H1 (cell line): ENCODE results near the gene TAGLN2. TPM values are rescaled to one million over a fixed set of nuclear protein-coding genes. Genes with fewer than 3 reads are reported as not detected.

ENCODE experiments used
- CTCF ChIA-PET: fragments of 300-600 bp; sonication (Branson Sonifier 250); formaldehyde crosslinking; loops from one replicate; lab custom pipeline; 2021; ENCODE audit not compliant: partially characterized antibody; lab: Charles Lee
- POLR2A ChIA-PET: fragments of 300-600 bp; sonication (Branson Sonifier 250); formaldehyde crosslinking; loops from one replicate; lab custom pipeline; 2021; ENCODE audit warnings: inconsistent platforms; ENCODE audit not compliant: partially characterized antibody; lab: Charles Lee
- DNase-seq, 2 experiments: peaks; one replicate each; pipeline versions ENCODE4 v3.0.0 to v3.0.0-alpha.2; 2010 to 2022; ENCODE audit warnings: low spot score in 2 of 2, low read depth in 1 of 2, mixed read lengths in 1 of 2
- FAIRE-seq: peaks from 2 replicates; lab custom pipeline; 2011; peaks lifted over from hg19 to GRCh38; lab: Jason Lieb, UNC
- H2AFZ ChIP-seq: 2 replicates; pipeline ENCODE4 v1.8.1; 2012; ENCODE audit warnings: low read length, inconsistent platforms
- H2AK5ac ChIP-seq: 2 replicates; pipeline ENCODE4 v1.6.1; 2013; ENCODE audit warnings: low read depth, low read length
- H2BK120ac ChIP-seq: replicated peaks from 2 replicates; pipeline ENCODE3; 2013; ENCODE audit warnings: low read depth, low read length, inconsistent platforms
- H2BK12ac ChIP-seq: 2 replicates; pipeline ENCODE4 v1.6.1; 2013; ENCODE audit warnings: low read depth, low read length
- H2BK15ac ChIP-seq: 2 replicates; pipeline ENCODE4 v1.6.1; 2013; ENCODE audit warnings: low read length
- H2BK20ac ChIP-seq: 2 replicates; pipeline ENCODE4 v1.6.1; 2013; ENCODE audit warnings: low read length
- H2BK5ac ChIP-seq: 2 replicates; pipeline ENCODE4 v1.6.1; 2013; ENCODE audit warnings: low read depth, low read length
- H3K14ac ChIP-seq: 2 replicates; pipeline ENCODE4 v1.6.1; 2013; ENCODE audit warnings: inconsistent platforms; ENCODE audit not compliant: insufficient read length
- H3K18ac ChIP-seq: 2 replicates; pipeline ENCODE4 v1.6.1; 2013; ENCODE audit warnings: low read length; ENCODE audit errors: extremely low read depth
- H3K23ac ChIP-seq: 2 replicates; pipeline ENCODE4 v1.6.1; 2013; ENCODE audit warnings: inconsistent platforms; ENCODE audit not compliant: insufficient read length
- H3K23me2 ChIP-seq: 2 replicates; pipeline ENCODE4 v1.6.1; 2013; ENCODE audit warnings: low read depth, low read length
- H3K27ac ChIP-seq: 2 replicates; pipeline ENCODE4 v1.6.1; 2011; ENCODE audit warnings: low read depth, low read length, inconsistent platforms
- H3K27me3 ChIP-seq, 4 experiments: replicated peaks in 1 of 4; 1 replicate in 1 of 4; 2 replicates in 3 of 4; pipeline versions ENCODE4 v1.6.1 to v1.8.1; 2011 to 2013; ENCODE audit warnings: low read length in 3 of 4, mild to moderate bottlenecking in 3 of 4, inconsistent platforms in 2 of 4, mixed read lengths in 2 of 4, moderate library complexity in 1 of 4; ENCODE audit not compliant: control insufficient read depth in 3 of 4, insufficient read depth in 3 of 4; ENCODE audit errors: extremely low read depth in 1 of 4
- H3K36me3 ChIP-seq, 4 experiments: 2 replicates each; pipeline versions ENCODE4 v1.6.1 to v1.8.1; 2011 to 2013; ENCODE audit warnings: mild to moderate bottlenecking in 4 of 4, low read length in 3 of 4, moderate library complexity in 2 of 4, control low read depth in 1 of 4, inconsistent platforms in 1 of 4; ENCODE audit not compliant: insufficient read depth in 4 of 4, control insufficient read depth in 2 of 4
- H3K4ac ChIP-seq: replicated peaks from 2 replicates; pipeline ENCODE3; 2013; ENCODE audit warnings: low read length, low read depth, mixed read lengths, inconsistent platforms; ENCODE audit not compliant: insufficient read length
- H3K4me1 ChIP-seq, 4 experiments: replicated peaks in 1 of 4; 1 replicate in 1 of 4; 2 replicates in 3 of 4; pipeline versions ENCODE4 v1.6.1 to v1.8.1; 2011 to 2013; ENCODE audit warnings: low read length in 3 of 4, inconsistent platforms in 2 of 4, mixed read lengths in 1 of 4; ENCODE audit not compliant: insufficient read depth in 4 of 4, control insufficient read depth in 3 of 4
- H3K4me2 ChIP-seq, 2 experiments: 2 replicates each; pipeline versions ENCODE4 v1.6.1 to v1.8.1; 2011 to 2013; ENCODE audit warnings: low read depth in 2 of 2, low read length in 2 of 2, control low read depth in 1 of 2, inconsistent platforms in 1 of 2, mild to moderate bottlenecking in 1 of 2; ENCODE audit not compliant: insufficient read depth in 1 of 2
- H3K4me3 ChIP-seq, 4 experiments: fragments of 200-600, 300-600 bp in 1 of 4; sonication (generic), shearing (Covaris generic), sonication (Bioruptor Twin) in 1 of 4; 2 replicates each; pipeline versions ENCODE4 v1.5.1 to v1.8.1; 2011 to 2016; ENCODE audit warnings: low read length in 4 of 4, low read depth in 3 of 4, control low read depth in 2 of 4, inconsistent platforms in 2 of 4, mild to moderate bottlenecking in 2 of 4, mixed read lengths in 1 of 4, moderate library complexity in 1 of 4; ENCODE audit not compliant: insufficient read depth in 2 of 4; ENCODE audit errors: extremely low read depth in 1 of 4
- H3K56ac ChIP-seq: replicated peaks from 2 replicates; pipeline ENCODE3; 2013; ENCODE audit warnings: low read depth, mild to moderate bottlenecking, mixed read lengths, low read length, inconsistent platforms; ENCODE audit not compliant: insufficient read length
- H3K79me1 ChIP-seq: 2 replicates; pipeline ENCODE4 v1.6.1; 2013; ENCODE audit warnings: low read depth, low read length, control low read depth
- H3K79me2 ChIP-seq, 2 experiments: 2 replicates each; pipeline versions ENCODE4 v1.6.1 to v1.8.1; 2012 to 2013; ENCODE audit warnings: low read length in 2 of 2, mild to moderate bottlenecking in 2 of 2, inconsistent platforms in 1 of 2; ENCODE audit not compliant: insufficient read depth in 2 of 2, control insufficient read depth in 1 of 2
- H3K9ac ChIP-seq, 4 experiments: replicated peaks in 1 of 4; 1 replicate in 1 of 4; 2 replicates in 3 of 4; pipeline versions ENCODE4 v1.6.1 to v1.8.1; 2011 to 2013; ENCODE audit warnings: low read depth in 3 of 4, low read length in 3 of 4, control low read depth in 2 of 4, mild to moderate bottlenecking in 2 of 4, moderate library complexity in 2 of 4, inconsistent platforms in 1 of 4; ENCODE audit errors: extremely low read depth in 1 of 4
- H3K9me3 ChIP-seq, 2 experiments: 2 replicates each; pipeline versions ENCODE4 v1.6.1 to v1.8.1; 2012 to 2013; ENCODE audit warnings: mild to moderate bottlenecking in 2 of 2, moderate library complexity in 2 of 2, control low read depth in 1 of 2, inconsistent platforms in 1 of 2, low read depth in 1 of 2, low read length in 1 of 2, mixed read lengths in 1 of 2; ENCODE audit not compliant: insufficient read depth in 2 of 2
- H4K20me1 ChIP-seq, 2 experiments: replicated peaks in 1 of 2; 2 replicates each; pipeline versions ENCODE3 to v1.8.1; 2011 to 2013; ENCODE audit warnings: inconsistent platforms in 2 of 2, low read length in 2 of 2, mild to moderate bottlenecking in 1 of 2; ENCODE audit not compliant: insufficient read depth in 2 of 2, control insufficient read depth in 1 of 2
- H4K5ac ChIP-seq: 2 replicates; pipeline ENCODE4 v1.6.1; 2013; ENCODE audit warnings: low read length, low read depth, mixed read lengths, inconsistent platforms; ENCODE audit not compliant: insufficient read length
- H4K8ac ChIP-seq: 2 replicates; pipeline ENCODE4 v1.8.0; 2013; ENCODE audit warnings: mild to moderate bottlenecking, moderate library complexity, low read length, inconsistent platforms; ENCODE audit not compliant: insufficient read depth; ENCODE audit errors: extremely low read depth
- H4K91ac ChIP-seq: replicated peaks from 2 replicates; pipeline ENCODE3; 2013; ENCODE audit warnings: low read length, mixed read lengths, inconsistent platforms; ENCODE audit not compliant: insufficient read length
- CREB1 ChIP-seq: IDR thresholded peaks from 2 replicates; pipeline ENCODE4 v1.6.1; 2012; ENCODE audit warnings: inconsistent platforms
- CTCF ChIP-seq, 3 experiments: IDR thresholded peaks; 1 replicate in 2 of 3; 2 replicates in 1 of 3; pipeline versions ENCODE4 v1.5.1 to v1.6.1; 2011; ENCODE audit warnings: low read length in 3 of 3, mild to moderate bottlenecking in 3 of 3, inconsistent platforms in 2 of 3, low read depth in 1 of 3, moderate library complexity in 1 of 3; ENCODE audit not compliant: insufficient read depth in 1 of 3; ENCODE audit errors: control extremely low read depth in 1 of 3
- EGR1 ChIP-seq: IDR thresholded peaks from 2 replicates; pipeline ENCODE4 v1.6.1; 2011; ENCODE audit warnings: low read depth, low read length, borderline replicate concordance
- EP300 ChIP-seq, 2 experiments: IDR thresholded peaks; 1 replicate in 1 of 2; 2 replicates in 1 of 2; pipeline ENCODE4 v1.6.1; 2011 to 2012; ENCODE audit warnings: low read depth in 2 of 2, low read length in 2 of 2, mild to moderate bottlenecking in 2 of 2, borderline replicate concordance in 1 of 2, inconsistent platforms in 1 of 2, moderate library complexity in 1 of 2
- NANOG ChIP-seq: IDR thresholded peaks from 2 replicates; pipeline ENCODE4 v1.6.1; 2011; ENCODE audit warnings: low read length, low read depth, mild to moderate bottlenecking, inconsistent platforms; ENCODE audit not compliant: insufficient read depth, poor library complexity, severe bottlenecking
- POLR2A ChIP-seq, 2 experiments: IDR thresholded peaks; 1 replicate in 1 of 2; 2 replicates in 1 of 2; pipeline ENCODE4 v1.6.1; 2011; ENCODE audit warnings: low read depth in 2 of 2, low read length in 2 of 2, mild to moderate bottlenecking in 2 of 2; ENCODE audit errors: control extremely low read depth in 1 of 2
- POLR2AphosphoS5 ChIP-seq: IDR thresholded peaks from 2 replicates; pipeline ENCODE4 v1.6.1; 2011; ENCODE audit warnings: low read depth, low read length
- SP1 ChIP-seq: IDR thresholded peaks from 2 replicates; pipeline ENCODE4 v1.6.1; 2011; ENCODE audit warnings: low read depth, low read length
- SRF ChIP-seq: IDR thresholded peaks from 2 replicates; pipeline ENCODE4 v1.6.1; 2011; ENCODE audit warnings: mild to moderate bottlenecking, low read depth, low read length, moderate library complexity
- TBP ChIP-seq: IDR thresholded peaks from 2 replicates; pipeline ENCODE4 v1.6.1; 2011; ENCODE audit warnings: low read depth, low read length, improper control_type of control experiment
- YY1 ChIP-seq: IDR thresholded peaks from 2 replicates; pipeline ENCODE4 v1.6.1; 2011; ENCODE audit warnings: low read depth, mild to moderate bottlenecking, low read length
- WGBS, 2 experiments: shearing (Covaris generic) in 1 of 2; methylation state at CpG; one replicate each; pipeline versions ENCODE4 v1.1.6 to v1.1.7; 2013 to 2015; ENCODE audit warnings: low lambda C conversion rate in 2 of 2, mixed read lengths in 2 of 2, inconsistent platforms in 1 of 2, low coverage in 1 of 2, missing lambda C conversion rate in 1 of 2; ENCODE audit not compliant: insufficient replicate concordance in 2 of 2, insufficient coverage in 1 of 2, insufficient read length in 1 of 2; ENCODE audit errors: extremely low coverage in 1 of 2, missing lambda C conversion rate in 1 of 2; 5-methylcytosine and 5-hydroxymethylcytosine counted together
- polyA plus RNA-seq, 7 experiments: library from polyadenylated mRNA; depleted of rRNA in 3 of 7; stranded (reverse) in 5 of 7; unstranded in 2 of 7; fragments of >200 nt in 5 of 7; fragments of 200-250 nt in 2 of 7; gene quantifications; 1 replicate in 5 of 7; 2 replicates in 1 of 7; 4 replicates in 1 of 7; pipeline versions ENCODE4 v1.2.1 to v1.2.3, GENCODE V29; 2011 to 2013; ENCODE audit warnings: missing spikeins in 2 of 7, mixed read lengths in 2 of 7
- total RNA-seq: library from RNA; stranded (reverse); fragmentation: NEBNext Ultra II Directional; extraction: Animal tissue kit (Norgen Biotek cat#: 25700); gene quantifications from 2 replicates; pipeline ENCODE4 v1.2.1, GENCODE V29; 2021

Gene TAGLN2
- total and polyA plus RNA-seq, 2 of the 8 experiments (the other 6 are each of a cell fraction or from before 2014, with no cell fraction given) = 93.0 to 114 TPM

- H2BK120ac ChIP-seq = no peak overlapping the region
- no peak overlapping the region for H3K23ac ChIP-seq
- no peaks in the 10 kb centered on the region for H3K36me3 ChIP-seq
- H3K79me2 ChIP-seq = no peaks in the 10 kb centered on the region
- H2AFZ ChIP-seq = no peak overlapping the region
- H4K91ac ChIP-seq = no peak overlapping the region
- H3K4ac ChIP-seq = no peak overlapping the region
- no peaks in the 10 kb centered on the region for H3K23me2 ChIP-seq
- H2AK5ac ChIP-seq = no peak overlapping the region
- H3K56ac ChIP-seq = no peak overlapping the region
- H2BK12ac ChIP-seq = no peak overlapping the region
- TF ChIP-seq YY1 (no peak), EP300 (IDR thresholded peaks at IDR 0.05; ENCODE audit: borderline replicate concordance in 1 of 2, low read depth in 2 of 2, low read length in 2 of 2) (no peak), NANOG (no peak), TBP (no peak), CREB1 (no peak), POLR2AphosphoS5 (no peak), CTCF (IDR thresholded peaks at IDR 0.05; ENCODE audit: control extremely low read depth in 1 of 3, insufficient read depth in 1 of 3, low read depth in 1 of 3, low read length in 3 of 3) (no peak), EGR1 (no peak), POLR2A (IDR thresholded peaks at IDR 0.05; ENCODE audit: control extremely low read depth in 1 of 2, low read depth in 2 of 2, low read length in 2 of 2) (no peak), SP1 (no peak), SRF (no peak)
- H4K8ac ChIP-seq = no peak overlapping the region
- CTCF ChIA-PET = interaction anchor here (1.0 to 14.8 kb wide), 9 partner anchors 14 to 138 kb away, joined by 3 to 111 read pairs (median 13); no protein-coding TSS in a partner anchor
- H3K9ac ChIP-seq = no peak overlapping the region
- POLR2A ChIA-PET = interaction anchor here (1.1 kb wide), 1 partner anchor 20 kb away, joined by 3 read pairs; no protein-coding TSS in a partner anchor
- H3K18ac ChIP-seq = no peak overlapping the region
- H3K4me2 ChIP-seq = no peak overlapping the region
- DNase-seq = no peak
- H3K79me1 ChIP-seq = no peaks in the 10 kb centered on the region
- H3K4me1 ChIP-seq = no peaks in the 10 kb centered on the region; a peak in 1 of 7 replicates
- no peak overlapping the region for H3K27ac ChIP-seq
- no peak for FAIRE-seq
- no peaks in the 10 kb centered on the region for H3K27me3 ChIP-seq
- H4K5ac ChIP-seq = no peak overlapping the region
- H3K9me3 ChIP-seq = no peaks in the 10 kb centered on the region
- H2BK20ac ChIP-seq = no peak overlapping the region
- no peak overlapping the region for H3K14ac ChIP-seq
- WGBS, 2 experiments = 77% methylated on average over 5 of the region's 5 CpGs; no CpG with 5 or more reads in 1 of the 2 experiments
- H2BK5ac ChIP-seq = no peak overlapping the region
- no peak overlapping the region for H3K4me3 ChIP-seq
- no peaks in the 10 kb centered on the region for H4K20me1 ChIP-seq
- H2BK15ac ChIP-seq = no peak overlapping the region
These were observed 54.6 kb downstream of the TAGLN2 start for GRCh38 chr1:159870704-159871103.
